NCI-H146 treated with DMSO at 0.1 percent for 48 hours (cell line): ENCODE data around the gene USP49.

Source experiments
- DNase-seq: peaks from one replicate; lab custom pipeline; 2025; ENCODE audit not compliant: unreplicated experiment; lab: John Stamatoyannopoulos, UW

Gene USP49

DNA sequence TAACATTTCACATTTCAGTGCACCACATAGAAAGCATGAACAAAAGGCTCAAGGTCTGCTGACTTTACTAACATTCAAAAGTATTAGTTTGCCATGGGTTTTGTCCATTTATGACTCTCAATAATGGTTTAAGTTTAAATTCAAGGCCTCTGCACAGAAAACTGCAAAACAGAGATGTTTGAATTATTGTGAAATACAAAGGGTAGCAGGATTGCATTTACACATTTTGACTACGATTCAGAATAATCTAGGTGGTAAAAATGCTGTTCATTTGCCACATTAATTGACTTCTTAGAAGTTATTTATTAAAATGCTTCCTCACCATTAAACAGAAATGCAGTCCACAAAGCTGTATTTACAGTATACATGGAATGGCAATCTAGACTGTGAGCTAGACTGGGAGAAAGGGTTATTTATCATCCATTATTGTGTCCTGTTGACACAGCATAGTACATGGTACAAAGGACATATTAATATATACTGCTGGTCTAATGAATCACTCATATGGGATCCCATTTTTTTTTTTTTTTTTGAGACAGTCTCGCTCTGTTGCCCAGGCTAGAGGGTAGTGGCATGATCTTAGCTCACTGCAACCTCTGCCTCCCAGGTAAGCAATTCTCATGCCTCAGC, 18.0 kb downstream of the USP49 start:
- no peak for DNase-seq

GRCh38 chr6:41874741-41875140, 20.4 kb downstream of the USP49 start:
- no peak for DNase-seq

DNA sequence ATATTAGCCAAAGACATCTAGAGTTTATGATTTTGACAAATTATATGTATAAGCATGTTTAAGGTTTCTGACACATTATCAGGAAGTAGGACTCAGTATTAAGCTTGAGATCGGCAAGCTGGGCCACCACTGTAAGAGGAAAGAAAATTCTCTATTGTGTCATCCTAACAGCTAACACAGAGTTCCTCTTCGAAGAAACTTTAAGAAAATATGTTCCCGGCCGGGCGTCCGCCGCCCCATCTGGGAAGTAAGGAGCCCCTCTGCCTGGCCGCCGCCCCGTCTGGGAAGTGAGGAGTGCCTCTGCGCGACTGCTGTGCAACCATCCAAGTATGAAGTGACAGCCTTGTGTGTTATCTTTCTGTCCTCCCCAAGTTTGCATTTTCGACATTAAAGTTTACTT, 23.0 kb downstream of the USP49 start:
- no peak for DNase-seq

DNA sequence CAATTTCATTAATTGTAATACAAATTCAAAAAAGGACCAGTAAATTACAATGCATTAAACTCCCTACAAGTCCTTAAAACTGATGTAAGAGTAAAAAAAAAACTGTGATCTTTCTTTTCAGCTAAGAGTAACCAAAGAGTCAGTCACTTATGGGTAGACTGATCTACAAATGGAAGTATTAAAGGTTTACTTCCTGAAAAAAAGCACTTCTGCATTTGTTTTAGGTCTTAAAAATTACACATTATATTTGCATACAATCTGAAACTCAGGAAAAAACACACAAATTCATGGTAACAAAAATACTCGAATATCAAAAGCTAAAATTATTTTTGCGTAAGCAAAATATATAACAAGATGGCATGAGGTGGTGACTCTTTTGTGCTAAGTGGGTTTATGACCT, 23.5 kb downstream of the USP49 start:
- DNase-seq, result no peak

- no peak for DNase-seq
Observed at GRCh38 chr6:41859356-41859755, 35.8 kb downstream of the USP49 start.

- DNase-seq, result no peak
Observed at GRCh38 chr6:41858703-41859102, 36.5 kb downstream of the USP49 start.

GRCh38 chr6:41850861-41851260, 44.3 kb downstream of the USP49 start:
- DNase-seq, result no peak

DNA sequence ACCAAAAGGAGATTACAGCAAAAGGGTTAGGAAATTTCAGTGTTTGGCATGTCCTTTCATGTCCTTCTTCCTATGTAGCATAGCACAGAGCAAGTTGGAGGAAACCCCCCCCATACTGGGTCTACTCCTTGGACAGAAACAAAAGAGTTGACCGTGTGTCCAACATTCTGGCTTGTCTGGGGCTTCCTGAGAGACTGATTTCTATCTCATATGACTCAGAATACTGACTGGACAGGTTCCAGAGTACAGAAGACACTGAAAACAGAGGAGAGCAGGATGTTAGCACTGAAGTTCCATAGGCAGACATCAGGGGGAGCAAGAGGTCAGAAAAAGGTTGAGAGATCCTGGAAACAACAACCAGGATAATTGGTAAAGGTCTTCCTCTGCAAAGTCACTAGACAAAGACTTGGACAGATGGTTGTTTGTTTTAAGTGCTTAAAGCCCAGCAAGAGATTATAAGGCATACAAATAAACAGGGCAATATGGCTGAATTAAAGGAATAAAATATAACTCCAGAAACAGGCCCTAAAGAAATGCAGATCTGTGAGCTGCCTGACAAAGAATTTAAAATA, 48.4 kb downstream of the USP49 start:
- peak; percentile 79 for DNase-seq

- no peak for DNase-seq
Observed at GRCh38 chr6:41843178-41843577, 52.0 kb downstream of the USP49 start.

DNA sequence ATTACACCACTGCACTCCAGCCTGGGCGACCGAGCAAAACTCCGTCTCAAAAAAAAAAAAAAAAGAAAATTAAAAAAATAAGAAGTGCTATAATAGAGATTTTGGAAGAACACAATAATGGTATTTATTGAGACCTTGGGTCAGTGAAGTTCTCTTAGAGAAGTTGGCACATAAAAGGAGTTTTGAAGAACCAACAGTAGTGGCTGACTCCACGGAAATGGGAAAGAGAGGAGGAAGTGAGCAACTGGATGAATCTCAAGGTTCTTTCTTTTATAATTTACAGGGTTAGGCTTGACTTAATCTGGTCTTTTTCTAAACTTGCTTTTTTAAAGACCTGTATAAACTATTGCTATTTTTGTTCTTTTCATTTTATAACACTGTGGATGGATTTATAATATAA, 54.8 kb downstream of the USP49 start:
- no peak for DNase-seq

- no peak for DNase-seq
Observed at GRCh38 chr6:41836660-41837052, 58.5 kb downstream of the USP49 start.

- DNase-seq, result no peak
Observed at GRCh38 chr6:41836022-41836659, 59.0 kb downstream of the USP49 start.

- no peak for DNase-seq
Observed at GRCh38 chr6:41832263-41832662, 62.9 kb downstream of the USP49 start.

GRCh38 chr6:41826343-41827022, 68.7 kb downstream of the USP49 start:
- DNase-seq, result no peak

GRCh38 chr6:41824571-41825569, 70.3 kb downstream of the USP49 start:
- DNase-seq, result no peak

DNA sequence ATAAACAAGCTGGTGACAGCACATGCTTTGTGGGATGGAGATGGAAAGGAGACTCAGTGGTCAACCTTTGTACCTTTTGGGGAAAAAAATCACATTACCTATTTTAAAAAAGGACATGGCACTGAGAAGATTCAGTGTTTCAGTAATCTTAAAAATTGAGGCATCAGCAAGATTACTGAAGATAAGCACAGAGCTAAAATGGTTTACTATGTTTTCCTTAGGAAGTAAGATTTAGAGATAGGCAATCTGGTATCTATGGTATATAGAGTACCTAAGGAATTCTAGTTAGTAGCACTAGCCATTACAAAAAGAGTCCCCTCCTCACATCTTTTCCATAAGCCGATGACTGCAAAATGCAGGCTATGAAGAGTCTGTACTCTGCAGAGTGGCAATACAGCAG, 72.0 kb downstream of the USP49 start:
- DNase-seq, result no peak

GRCh38 chr6:41822021-41822420, 73.2 kb downstream of the USP49 start:
- no peak for DNase-seq

DNA sequence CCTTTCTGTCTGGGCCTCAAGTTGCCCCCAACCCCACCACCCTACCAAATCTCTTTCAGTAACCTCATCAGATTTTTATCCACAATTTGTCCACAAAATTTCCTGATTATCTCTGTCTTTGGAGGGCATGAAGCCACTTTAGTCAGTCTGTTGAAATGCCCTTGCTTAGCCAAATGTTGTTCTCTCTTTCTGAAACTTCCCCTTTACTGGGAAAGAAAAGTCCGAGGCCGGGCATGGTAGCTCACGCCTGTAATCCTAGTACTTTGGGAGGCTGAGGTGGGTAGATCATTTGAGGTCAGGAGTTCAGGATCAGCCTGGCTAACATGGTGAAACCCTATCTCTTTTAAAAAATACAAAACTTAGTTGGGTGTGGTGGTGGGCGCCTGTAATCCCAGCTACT, 73.9 kb downstream of the USP49 start:
- no peak for DNase-seq

DNA sequence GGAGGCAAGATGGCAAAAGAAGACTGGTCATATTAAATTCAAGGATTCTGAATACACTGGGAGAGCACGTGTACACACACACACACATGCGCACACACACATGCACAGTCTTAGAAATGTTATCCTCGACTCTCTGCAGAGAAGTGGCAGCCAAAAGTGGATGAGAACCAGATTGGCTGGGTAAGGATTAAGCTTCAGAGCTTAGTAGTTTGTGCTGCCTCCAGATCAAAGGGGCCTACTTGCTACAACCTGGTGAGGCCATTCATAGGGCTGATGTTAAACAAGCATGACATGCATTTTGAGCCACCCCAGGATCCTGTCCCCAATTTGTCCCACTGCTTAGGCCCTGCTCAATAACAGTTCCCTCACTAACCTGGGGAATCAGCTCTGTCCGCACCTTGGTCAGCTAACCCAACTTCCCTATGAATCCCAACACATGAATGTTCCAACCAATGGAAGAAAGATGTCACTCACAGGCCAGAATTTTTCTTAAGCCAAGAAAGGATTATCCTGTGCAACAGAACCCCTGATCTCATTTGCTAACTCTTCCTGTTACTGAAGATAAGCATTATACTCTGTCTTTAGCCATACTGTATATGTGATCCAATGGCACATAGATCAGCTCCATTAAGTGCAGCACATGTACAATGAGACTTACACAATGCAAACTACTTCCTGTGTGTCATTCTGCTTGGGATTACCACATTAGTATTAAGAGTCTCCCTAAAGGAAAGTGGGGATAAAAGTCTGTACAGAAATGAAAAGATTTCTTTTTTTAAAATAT, 76.7 kb downstream of the USP49 start:
- no peak for DNase-seq

GRCh38 chr6:41815587-41815986, 79.6 kb downstream of the USP49 start:
- DNase-seq, result no peak
